Mesenchymal stem cell (in vitro differentiated cells and primary cell): Measurements from ENCODE around the gene OPHN1.

Experiments used
- DNase-seq: peaks from one replicate; pipeline ENCODE4 v3.0.0-alpha.2; 2013
- H2AFZ ChIP-seq: one replicate; pipeline ENCODE4 v1.6.1; 2013; ENCODE audit warnings: low read depth, mild to moderate bottlenecking, control low read depth, inconsistent platforms, low read length, moderate library complexity
- H2AK5ac ChIP-seq: 2 replicates; pipeline ENCODE4 v1.6.1; 2013; ENCODE audit warnings: low read length, moderate library complexity, mild to moderate bottlenecking, inconsistent platforms; ENCODE audit not compliant: severe bottlenecking
- H2BK120ac ChIP-seq: one replicate; pipeline ENCODE4 v1.6.1; 2013; ENCODE audit warnings: low read depth, mild to moderate bottlenecking, inconsistent platforms, low read length, moderate library complexity
- H2BK12ac ChIP-seq, 2 experiments: one replicate each; pipeline ENCODE4 v1.6.1; 2013; ENCODE audit warnings: inconsistent platforms in 2 of 2, low read length in 2 of 2, mild to moderate bottlenecking in 2 of 2, moderate library complexity in 2 of 2, control low read depth in 1 of 2
- H2BK15ac ChIP-seq: one replicate; pipeline ENCODE4 v1.6.1; 2013; ENCODE audit warnings: mild to moderate bottlenecking, low read depth, inconsistent platforms; ENCODE audit not compliant: poor library complexity, severe bottlenecking
- H2BK5ac ChIP-seq: 2 replicates; pipeline ENCODE4 v1.6.1; 2013; ENCODE audit warnings: low read depth, mild to moderate bottlenecking, low read length, control low read depth, inconsistent platforms; ENCODE audit not compliant: poor library complexity, severe bottlenecking
- H3K14ac ChIP-seq, 2 experiments: one replicate each; pipeline ENCODE4 v1.6.1; 2013; ENCODE audit warnings: inconsistent platforms in 2 of 2, low read length in 2 of 2, control low read depth in 1 of 2, mild to moderate bottlenecking in 1 of 2, moderate library complexity in 1 of 2
- H3K18ac ChIP-seq, 2 experiments: one replicate each; pipeline ENCODE4 v1.6.1; 2013; ENCODE audit warnings: inconsistent platforms in 2 of 2, low read length in 2 of 2, control low read depth in 1 of 2, low read depth in 1 of 2, mild to moderate bottlenecking in 1 of 2
- H3K23ac ChIP-seq, 2 experiments: one replicate each; pipeline ENCODE4 v1.6.1; 2013; ENCODE audit warnings: inconsistent platforms in 2 of 2, low read length in 2 of 2, mild to moderate bottlenecking in 2 of 2, moderate library complexity in 2 of 2, control low read depth in 1 of 2
- H3K27ac ChIP-seq: 2 replicates; pipeline ENCODE4 v1.5.1; 2013; ENCODE audit warnings: mild to moderate bottlenecking, moderate library complexity, low read length, control low read depth, inconsistent platforms; ENCODE audit not compliant: poor library complexity, severe bottlenecking
- H3K27me3 ChIP-seq, 2 experiments: 2 replicates each; pipeline versions ENCODE4 v1.6.1 to v1.7.0; 2013; ENCODE audit warnings: low read length in 2 of 2, mild to moderate bottlenecking in 2 of 2, moderate library complexity in 2 of 2, control low read depth in 1 of 2, inconsistent platforms in 1 of 2; ENCODE audit not compliant: control insufficient read depth in 1 of 2, insufficient read depth in 1 of 2
- H3K36me3 ChIP-seq, 2 experiments: 2 replicates each; pipeline versions ENCODE4 v1.6.1 to v1.7.0; 2013; ENCODE audit warnings: low read length in 2 of 2, control low read depth in 1 of 2, inconsistent platforms in 1 of 2, low read depth in 1 of 2, mild to moderate bottlenecking in 1 of 2; ENCODE audit not compliant: insufficient read depth in 2 of 2, control insufficient read depth in 1 of 2
- H3K4ac ChIP-seq, 2 experiments: one replicate each; pipeline ENCODE4 v1.6.1; 2013; ENCODE audit warnings: inconsistent platforms in 2 of 2, low read length in 2 of 2, mild to moderate bottlenecking in 2 of 2, moderate library complexity in 2 of 2, control low read depth in 1 of 2, low read depth in 1 of 2
- H3K4me1 ChIP-seq: 2 replicates; pipeline ENCODE4 v1.6.1; 2013; ENCODE audit warnings: low read depth, low read length, control low read depth; ENCODE audit not compliant: control insufficient read depth, insufficient read depth
- H3K4me2 ChIP-seq: 2 replicates; pipeline ENCODE4 v1.6.1; 2013; ENCODE audit warnings: low read length, mild to moderate bottlenecking, inconsistent platforms; ENCODE audit not compliant: poor library complexity, severe bottlenecking
- H3K4me3 ChIP-seq, 2 experiments: 2 replicates each; pipeline versions ENCODE4 v1.5.1 to v1.7.0; 2013; ENCODE audit warnings: low read length in 2 of 2, mild to moderate bottlenecking in 2 of 2, control low read depth in 1 of 2, low read depth in 1 of 2; ENCODE audit not compliant: insufficient read depth in 1 of 2
- H3K79me1 ChIP-seq: replicated peaks from 2 replicates; pipeline ENCODE4 v1.6.1; 2013; ENCODE audit warnings: mild to moderate bottlenecking, control low read depth, low read length, inconsistent platforms; ENCODE audit not compliant: poor library complexity, severe bottlenecking
- H3K9ac ChIP-seq: 2 replicates; pipeline ENCODE4 v1.7.0; 2013; ENCODE audit warnings: mild to moderate bottlenecking, low read length, moderate library complexity
- H3K9me3 ChIP-seq: 2 replicates; pipeline ENCODE4 v1.7.0; 2013; ENCODE audit warnings: mild to moderate bottlenecking, low read length; ENCODE audit not compliant: control insufficient read depth
- H4K8ac ChIP-seq: one replicate; pipeline ENCODE4 v1.6.1; 2013; ENCODE audit warnings: inconsistent platforms, mild to moderate bottlenecking, low read length, moderate library complexity
- H4K91ac ChIP-seq: one replicate; pipeline ENCODE4 v1.6.1; 2013; ENCODE audit warnings: mild to moderate bottlenecking, low read length, inconsistent platforms
- WGBS: methylation state at CpG from one replicate; pipeline ENCODE4 v1.1.7; 2013; ENCODE audit warnings: mixed read lengths; 5-methylcytosine and 5-hydroxymethylcytosine counted together

OPHN1 gene

GRCh38 chrX:68299898-68300297 lies 133.4 kb downstream of the OPHN1 start:
- Histone ChIP-seq H2BK15ac (no peak overlapping the region), H3K27ac (no peak overlapping the region), H2BK120ac (no peak overlapping the region), H2BK5ac (no peak overlapping the region), H3K23ac (no peak overlapping the region), H3K27me3 (peaks cover 0 to 20% of the 10 kb centered on the region in 2 experiments), H4K91ac (no peak overlapping the region), H3K4me3 (no peak overlapping the region), H3K14ac (no peak overlapping the region), H3K18ac (no peak overlapping the region), H3K79me1 (peaks cover 2% of the 10 kb centered on the region), H3K4me1 (no peaks in the 10 kb centered on the region), H2BK12ac (no peak overlapping the region), H3K9me3 (no peaks in the 10 kb centered on the region), H3K4ac (no peak overlapping the region), H4K8ac (no peak overlapping the region), H2AK5ac (no peak overlapping the region), H3K36me3 (no peaks in the 10 kb centered on the region), H3K4me2 (no peak overlapping the region), H3K9ac (no peak overlapping the region), H2AFZ (no peak overlapping the region)
- DNase-seq, result no peak
- 90% methylated on average over 2 of the region's 2 CpGs for WGBS

GRCh38 chrX:68292471-68292870 lies 140.8 kb downstream of the OPHN1 start:
- no peak overlapping the region for H3K4me3 ChIP-seq
- H3K27me3 ChIP-seq, result peaks cover 0 to 13% of the 10 kb centered on the region in 2 experiments
- DNase-seq, result no peak
- H3K14ac ChIP-seq, result no peak overlapping the region
- no peak overlapping the region for H2BK15ac ChIP-seq
- H3K18ac ChIP-seq, result no peak overlapping the region
- no peak overlapping the region for H3K27ac ChIP-seq
- peaks cover 9% of the 10 kb centered on the region for H3K79me1 ChIP-seq
- no peak overlapping the region for H4K8ac ChIP-seq
- no peak overlapping the region for H2BK12ac ChIP-seq
- H3K9me3 ChIP-seq, result no peaks in the 10 kb centered on the region
- no peak overlapping the region for H3K23ac ChIP-seq
- WGBS, result 67% methylated on average over 3 of the region's 3 CpGs
- no peak overlapping the region for H2AFZ ChIP-seq
- no peak overlapping the region for H2AK5ac ChIP-seq
- H3K4me1 ChIP-seq, result no peaks in the 10 kb centered on the region
- H3K36me3 ChIP-seq, result no peaks in the 10 kb centered on the region
- H2BK5ac ChIP-seq, result no peak overlapping the region
- no peak overlapping the region for H3K9ac ChIP-seq
- H3K4me2 ChIP-seq, result no peak overlapping the region
- no peak overlapping the region for H3K4ac ChIP-seq
- no peak overlapping the region for H2BK120ac ChIP-seq
- no peak overlapping the region for H4K91ac ChIP-seq

- H3K4me3 ChIP-seq, result no peak overlapping the region
- H3K23ac ChIP-seq, result no peak overlapping the region
- no peaks in the 10 kb centered on the region for H3K4me1 ChIP-seq
- no peak overlapping the region for H2BK12ac ChIP-seq
- H3K79me1 ChIP-seq, result peaks cover 4% of the 10 kb centered on the region
- H3K9me3 ChIP-seq, result no peaks in the 10 kb centered on the region
- no peak overlapping the region for H2AFZ ChIP-seq
- H3K18ac ChIP-seq, result no peak overlapping the region
- H3K27ac ChIP-seq, result no peak overlapping the region
- no peak overlapping the region for H2BK120ac ChIP-seq
- peaks cover 0 to 9% of the 10 kb centered on the region in 2 experiments for H3K27me3 ChIP-seq
- no peak overlapping the region for H3K4me2 ChIP-seq
- no peak overlapping the region for H2BK5ac ChIP-seq
- H4K91ac ChIP-seq, result no peak overlapping the region
- no peak overlapping the region for H3K9ac ChIP-seq
- no peak for DNase-seq
- no peak overlapping the region for H2AK5ac ChIP-seq
- no peak overlapping the region for H4K8ac ChIP-seq
- no peaks in the 10 kb centered on the region for H3K36me3 ChIP-seq
- H3K4ac ChIP-seq, result no peak overlapping the region
- no peak overlapping the region for H3K14ac ChIP-seq
- H2BK15ac ChIP-seq, result no peak overlapping the region
Measured at GRCh38 chrX:68288127-68288526, 145.2 kb downstream of the OPHN1 start.

GRCh38 chrX:68287419-68287818 lies 145.9 kb downstream of the OPHN1 start:
- DNase-seq, result no peak
- Histone ChIP-seq H3K27me3 (peaks cover 0 to 16% of the 10 kb centered on the region in 2 experiments), H3K27ac (no peak overlapping the region), H3K23ac (no peak overlapping the region), H3K4me1 (no peaks in the 10 kb centered on the region), H3K9ac (no peak overlapping the region), H2BK120ac (no peak overlapping the region), H3K4me3 (no peak overlapping the region), H2BK12ac (no peak overlapping the region), H2AFZ (no peak overlapping the region), H4K8ac (no peak overlapping the region), H4K91ac (no peak overlapping the region), H3K4me2 (no peak overlapping the region), H2BK15ac (no peak overlapping the region), H2AK5ac (no peak overlapping the region), H3K14ac (no peak overlapping the region), H3K9me3 (no peaks in the 10 kb centered on the region), H3K4ac (no peak overlapping the region), H3K36me3 (no peaks in the 10 kb centered on the region), H3K18ac (no peak overlapping the region), H2BK5ac (no peak overlapping the region), H3K79me1 (peaks cover 4% of the 10 kb centered on the region)
- WGBS, result 100% methylated on average over 1 of the region's 3 CpGs
